ENCODE data around the gene EPHA2.

GRCh38 chr1:16146279-16147155 lies 9.4 kb downstream of the EPHA2 start:
- TF ChIP-seq CTCF (conservative IDR thresholded peaks at IDR 0.05 in 1 of 2, IDR thresholded peaks at IDR 0.05 in 1 of 2; ENCODE audit: low read depth in 1 of 2, low read length in 2 of 2) = no peak
- TF ChIP-seq EZH2 (IDR thresholded peaks at IDR 0.05; ENCODE audit: low read length, missing control alignments) = no peak

All from fibroblast of lung (primary cell).